Measurements from ENCODE around the gene PTPRT.

- no peak for TF ChIP-seq POLR2A (IDR thresholded peaks at IDR 0.05)
- TF ChIP-seq, protein P1, sequence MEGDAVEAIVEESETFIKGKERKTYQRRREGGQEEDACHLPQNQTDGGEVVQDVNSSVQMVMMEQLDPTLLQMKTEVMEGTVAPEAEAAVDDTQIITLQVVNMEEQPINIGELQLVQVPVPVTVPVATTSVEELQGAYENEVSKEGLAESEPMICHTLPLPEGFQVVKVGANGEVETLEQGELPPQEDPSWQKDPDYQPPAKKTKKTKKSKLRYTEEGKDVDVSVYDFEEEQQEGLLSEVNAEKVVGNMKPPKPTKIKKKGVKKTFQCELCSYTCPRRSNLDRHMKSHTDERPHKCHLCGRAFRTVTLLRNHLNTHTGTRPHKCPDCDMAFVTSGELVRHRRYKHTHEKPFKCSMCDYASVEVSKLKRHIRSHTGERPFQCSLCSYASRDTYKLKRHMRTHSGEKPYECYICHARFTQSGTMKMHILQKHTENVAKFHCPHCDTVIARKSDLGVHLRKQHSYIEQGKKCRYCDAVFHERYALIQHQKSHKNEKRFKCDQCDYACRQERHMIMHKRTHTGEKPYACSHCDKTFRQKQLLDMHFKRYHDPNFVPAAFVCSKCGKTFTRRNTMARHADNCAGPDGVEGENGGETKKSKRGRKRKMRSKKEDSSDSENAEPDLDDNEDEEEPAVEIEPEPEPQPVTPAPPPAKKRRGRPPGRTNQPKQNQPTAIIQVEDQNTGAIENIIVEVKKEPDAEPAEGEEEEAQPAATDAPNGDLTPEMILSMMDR (IDR thresholded peaks at IDR 0.05), result no peak
Observed at GRCh38 chr20:42565235-42565995, 624.3 kb downstream of the PTPRT start.

All from uterus (tissue), 2 donors.